Ramos (cell line): ENCODE measurements around the gene CFHR2.

Source experiments
- in situ Hi-C: fragments of 300-500 bp; cut with MboI; formaldehyde crosslinking; loops from one replicate; pipeline ENCODE4 v1.14.3; 2022; ENCODE audit warnings: low sequenced_read_pairs; ENCODE audit not compliant: unreplicated experiment

The CFHR2 gene

GRCh38 chr1:196997423-196997822 lies 53.9 kb downstream of the CFHR2 start:
- in situ Hi-C loops: no loop called here

GRCh38 chr1:197001828-197002227 lies 58.3 kb downstream of the CFHR2 start:
- in situ Hi-C loops: no loop called here

GRCh38 chr1:197003132-197003531 lies 59.6 kb downstream of the CFHR2 start:
- in situ Hi-C loops: no loop called here

DNA sequence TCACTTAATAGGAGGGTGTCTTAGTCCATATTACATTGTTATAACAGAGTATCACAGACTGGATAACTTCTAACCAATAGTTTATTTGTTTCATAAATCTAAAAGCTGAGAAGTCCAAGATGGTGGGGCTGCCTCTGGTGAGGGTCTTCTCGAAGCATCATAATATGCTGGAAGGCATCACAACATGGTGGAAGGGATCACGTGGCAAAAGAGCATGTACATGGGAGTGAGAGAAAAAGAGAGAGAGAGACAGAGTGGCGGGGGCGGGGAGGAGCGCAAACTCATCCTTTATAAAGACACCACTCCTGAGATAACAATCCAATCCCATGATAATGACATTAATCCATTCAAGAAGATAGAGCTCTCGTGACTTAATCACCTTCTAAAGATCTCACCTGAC lies 65.3 kb downstream of the CFHR2 start:
- in situ Hi-C loops: no loop called here
